ENCODE results near the gene SLC38A10.
A peak's percentile ranks its signal among the peaks of the same experiment; 100 is the strongest.

The SLC38A10 gene

GRCh38 chr17:81295031-81295675, at the start of gene SLC38A10:
Gene SLC38A10 (minus strand): TSS chr17:81295307. CDS start chr17:81294921, 386 bp downstream.
- DNase-seq = peak; percentile 97

DNA sequence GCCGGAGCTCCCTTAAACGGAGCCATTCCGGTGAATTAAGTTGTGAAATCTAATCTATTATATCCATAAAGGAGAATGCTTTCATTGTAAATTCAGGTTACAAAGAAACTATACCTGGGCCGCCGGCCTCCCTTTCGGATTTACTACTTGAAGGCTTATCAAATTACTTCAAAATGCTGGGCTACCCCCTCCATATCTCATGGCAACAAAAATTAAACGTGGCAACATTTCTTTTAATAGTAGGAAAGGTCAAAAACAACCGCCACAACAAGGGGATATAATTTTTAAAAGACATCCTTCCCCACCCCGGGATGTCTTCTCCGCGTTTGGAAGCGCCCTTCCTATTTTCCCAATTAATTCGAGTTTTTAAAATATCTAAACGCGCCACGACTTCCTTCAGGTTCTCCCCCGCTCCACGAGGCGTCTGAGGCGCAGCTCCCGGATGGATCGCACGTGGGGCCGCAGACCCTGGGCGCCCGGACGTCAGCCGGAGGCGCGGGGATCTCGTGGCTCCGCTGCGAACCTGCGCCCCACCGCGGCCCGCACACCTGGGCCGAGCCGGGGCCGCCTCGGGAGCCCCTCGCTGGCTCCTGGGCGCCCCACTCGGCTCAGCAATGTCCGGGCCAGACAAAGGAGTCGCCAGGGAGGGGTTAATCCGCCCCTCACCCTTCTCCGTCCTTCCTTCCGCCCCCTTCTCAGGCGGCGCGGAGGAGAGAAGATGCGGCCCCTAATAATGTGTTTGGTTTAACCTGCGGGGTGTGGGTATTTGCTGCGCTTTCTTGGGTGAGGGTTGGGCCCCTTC, 47.4 kb upstream of the SLC38A10 start:
- DNase-seq = no peak

GRCh38 chr17:81341516-81342268, 46.6 kb upstream of the SLC38A10 start:
- DNase-seq = peak; percentile 57

DNA sequence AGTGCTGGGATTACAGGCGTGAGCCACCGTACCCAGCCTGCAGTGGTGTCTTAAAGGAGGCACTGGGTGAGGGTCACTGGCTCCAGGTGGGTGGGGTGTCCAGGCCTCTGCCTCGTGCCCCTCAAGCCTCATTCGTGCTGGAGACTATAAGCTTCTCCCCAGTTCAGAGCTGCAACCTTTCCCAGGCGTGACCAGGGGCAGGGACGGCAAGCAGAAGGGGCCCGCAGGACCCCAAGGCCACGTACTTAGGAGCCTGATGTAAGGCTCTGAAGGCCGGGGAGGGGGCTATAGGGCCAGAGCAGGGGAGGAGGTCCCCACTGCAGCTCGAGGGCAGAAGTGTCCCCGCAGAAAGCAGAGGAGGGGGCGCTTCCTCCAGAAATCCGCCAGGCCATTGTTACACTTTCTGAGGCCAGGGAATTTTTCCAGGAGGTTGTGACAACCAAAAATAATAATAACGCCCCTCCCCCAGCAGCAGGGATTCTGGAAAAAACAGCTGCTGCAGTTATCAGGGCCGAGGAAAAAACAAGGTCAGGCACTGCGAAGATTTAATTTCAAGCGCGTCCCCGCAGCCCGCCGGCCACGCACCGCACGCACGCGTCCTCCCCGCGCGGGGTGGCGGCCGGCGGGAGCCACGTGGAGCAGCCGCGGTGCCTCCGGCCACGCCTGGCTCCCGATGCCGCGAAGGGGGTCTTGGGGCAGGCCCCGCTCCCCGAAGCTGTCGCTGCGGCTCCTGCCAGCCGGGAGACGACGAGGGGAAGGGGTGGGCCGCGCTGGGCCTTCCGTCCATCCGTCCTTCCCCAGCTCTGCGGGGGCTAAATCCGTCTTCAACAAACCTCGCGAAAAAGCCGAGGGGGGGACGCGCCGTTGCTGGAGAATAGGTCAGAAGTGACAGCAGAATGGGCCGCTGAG, 45.8 kb upstream of the SLC38A10 start:
- DNase-seq = peak; percentile 52

GRCh38 chr17:81339534-81340296, 44.6 kb upstream of the SLC38A10 start:
- peak; percentile 83 for DNase-seq

GRCh38 chr17:81339191-81339533, 44.1 kb upstream of the SLC38A10 start:
- DNase-seq = no peak

- no peak for DNase-seq
These were observed 43.4 kb upstream of the SLC38A10 start for GRCh38 chr17:81338274-81339190.

- DNase-seq = no peak
These were observed 42.4 kb upstream of the SLC38A10 start for GRCh38 chr17:81337476-81337879.

- DNase-seq = no peak
These were observed 41.8 kb upstream of the SLC38A10 start for GRCh38 chr17:81336930-81337325.

- DNase-seq = no peak
These were observed 41.3 kb upstream of the SLC38A10 start for GRCh38 chr17:81336296-81336929.

- DNase-seq = peak; percentile 83
These were observed 40.7 kb upstream of the SLC38A10 start for GRCh38 chr17:81335773-81336157.

DNA sequence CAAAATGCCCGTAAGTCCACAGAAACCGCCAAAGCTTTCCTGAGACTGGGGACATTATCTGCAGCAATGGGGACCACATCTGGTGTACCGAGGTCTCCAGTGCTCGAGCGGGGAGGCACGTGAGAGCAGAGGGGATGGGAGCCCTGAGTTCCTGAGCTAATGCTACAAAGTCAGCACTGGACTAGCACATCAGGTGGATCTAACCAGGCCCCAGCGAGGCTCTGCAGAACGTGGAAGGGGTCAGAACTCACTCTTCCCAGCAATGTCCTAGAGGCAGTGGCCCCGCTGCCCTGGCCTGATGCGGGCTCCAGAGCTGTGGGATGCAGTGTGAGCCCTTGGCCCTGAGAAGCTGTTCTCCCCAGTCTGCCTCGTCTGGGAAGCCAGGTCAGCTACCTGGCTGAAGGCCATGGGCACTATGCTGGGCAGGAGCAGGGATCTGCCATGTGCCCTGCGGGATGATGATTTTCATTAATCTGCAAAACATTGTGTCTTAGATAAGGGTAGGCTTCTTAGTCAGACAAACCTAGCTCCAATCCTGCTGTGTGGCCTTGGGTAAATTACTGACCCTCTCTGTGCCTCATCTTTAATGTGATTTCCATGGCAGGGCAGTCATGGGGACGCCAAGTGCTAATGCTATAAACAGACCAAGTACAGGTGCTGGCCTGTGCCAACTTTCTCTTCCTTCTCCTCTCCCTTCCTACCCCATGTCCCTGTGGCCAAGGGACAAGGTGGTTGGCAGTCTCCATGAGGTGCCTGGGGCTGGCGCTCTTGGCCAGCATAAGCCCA, 40.1 kb upstream of the SLC38A10 start:
- DNase-seq = peak; percentile 69

- no peak for DNase-seq
These were observed 39.3 kb upstream of the SLC38A10 start for GRCh38 chr17:81334391-81334901.

DNA sequence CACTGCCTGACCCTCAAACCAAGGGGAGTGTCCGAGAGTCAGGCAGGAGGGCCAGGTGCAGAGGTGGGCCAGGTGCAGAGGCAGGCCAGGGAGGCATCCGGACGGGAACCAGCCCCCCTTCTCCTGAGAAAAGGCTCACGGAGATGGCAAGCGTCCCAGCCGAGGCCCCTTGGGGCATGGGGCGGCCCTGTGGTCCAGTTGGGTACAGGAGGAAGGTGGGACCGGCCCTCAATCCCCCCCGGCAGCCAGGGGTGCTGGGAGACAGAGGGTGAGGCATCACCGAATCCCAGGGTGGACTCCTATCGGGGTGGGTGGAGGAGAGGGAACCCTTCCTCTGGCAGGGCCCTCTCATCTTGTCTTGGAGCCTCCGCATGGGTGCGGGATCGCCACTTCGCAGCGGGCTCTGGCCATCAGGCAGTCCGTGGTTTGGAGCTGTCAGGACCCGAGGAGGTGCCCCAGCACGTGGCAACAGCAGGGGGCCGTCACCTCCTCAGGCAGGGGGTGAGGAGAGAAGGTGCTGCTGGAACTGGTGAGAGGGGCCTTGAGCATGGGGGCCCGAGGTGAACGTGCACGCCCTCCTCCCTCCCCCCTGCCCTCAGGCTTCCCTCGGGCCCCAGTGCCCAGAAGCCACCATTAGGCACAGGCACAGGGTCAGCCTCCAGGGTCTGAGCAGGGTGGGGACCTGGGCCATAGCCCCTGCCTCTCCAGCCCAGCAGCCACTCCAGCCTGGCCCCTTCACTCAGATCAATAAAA, 38.7 kb upstream of the SLC38A10 start:
- no peak for DNase-seq

GRCh38 chr17:81332914-81333528, 37.9 kb upstream of the SLC38A10 start:
- peak; percentile 61 for DNase-seq

GRCh38 chr17:81332118-81332834, 37.2 kb upstream of the SLC38A10 start:
- DNase-seq = no peak

- DNase-seq = no peak
These were observed 36.5 kb upstream of the SLC38A10 start for GRCh38 chr17:81331527-81332043.
